22Rv1 (cell line): ENCODE data around the gene CTR9.

Experiments used
- H3K27ac ChIP-seq: fragments of 450-650 bp; 2 replicates; pipeline ENCODE4 v1.5.1; 2017
- CTCF ChIP-seq: fragments of 450-650 bp; IDR thresholded peaks from 2 replicates; pipeline ENCODE4 v1.5.1; 2017; ENCODE audit warnings: mild to moderate bottlenecking
- ZFX ChIP-seq: fragments of 450-650 bp; IDR thresholded peaks from 2 replicates; pipeline ENCODE4 v1.6.1; 2017; ENCODE audit warnings: antibody characterized with exemption, borderline replicate concordance

CTR9 gene

GRCh38 chr11:10716543-10717259 is 34.3 kb upstream of the CTR9 start:
- no peak overlapping the region for H3K27ac ChIP-seq
- TF ChIP-seq ZFX, result no peak

GRCh38 chr11:10719616-10720015 is 31.4 kb upstream of the CTR9 start:
- H3K27ac ChIP-seq, result no peak overlapping the region

GRCh38 chr11:10720881-10721376 is 30.1 kb upstream of the CTR9 start:
- no peak for TF ChIP-seq CTCF
- no peak for TF ChIP-seq ZFX
- H3K27ac ChIP-seq, result no peak overlapping the region

More at GRCh38 chr11:10719616-10720015, 31.4 kb upstream of the CTR9 start:
- no peak for TF ChIP-seq CTCF
- no peak for TF ChIP-seq ZFX

- TF ChIP-seq CTCF (no peak), ZFX (no peak)
- no peak overlapping the region for H3K27ac ChIP-seq
Measured at GRCh38 chr11:10722307-10722706, 28.7 kb upstream of the CTR9 start.

GRCh38 chr11:10725114-10725906 is 25.7 kb upstream of the CTR9 start:
- H3K27ac ChIP-seq, result no peak overlapping the region

GRCh38 chr11:10725907-10726253 is 25.2 kb upstream of the CTR9 start:
- TF ChIP-seq ZFX (no peak), CTCF (no peak)
- H3K27ac ChIP-seq, result no peak overlapping the region

More at GRCh38 chr11:10725114-10725906, 25.7 kb upstream of the CTR9 start:
- TF ChIP-seq ZFX, result no peak
- no peak for TF ChIP-seq CTCF

- TF ChIP-seq CTCF, result no peak
- no peak for TF ChIP-seq ZFX
- H3K27ac ChIP-seq, result no peak overlapping the region
Measured at GRCh38 chr11:10727146-10727851, 23.7 kb upstream of the CTR9 start.
